H1 (cell line): Measurements from ENCODE around the gene LAMB1. TPM values are rescaled to one million over a fixed set of nuclear protein-coding genes. Genes with fewer than 3 reads are reported as not detected.

Source experiments
- ASH2L ChIP-seq: fragments of 200-600, 300-600 bp; sonication (generic); IDR thresholded peaks from one replicate; pipeline ENCODE4 v1.7.1; 2017; ENCODE audit warnings: low read length
- GTF2F1 ChIP-seq: IDR thresholded peaks from 2 replicates; pipeline ENCODE4 v1.6.1; 2012; ENCODE audit warnings: low read depth, low read length, improper control_type of control experiment, borderline replicate concordance
- HDAC2 ChIP-seq, 2 experiments: fragments of 300-600 bp in 1 of 2; sonication (generic) in 1 of 2; IDR thresholded peaks; 2 replicates each; pipeline ENCODE4 v1.6.1; 2011 to 2012; ENCODE audit warnings: low read depth in 2 of 2, low read length in 2 of 2, mild to moderate bottlenecking in 2 of 2, moderate library complexity in 2 of 2, borderline replicate concordance in 1 of 2, inconsistent platforms in 1 of 2
- SUZ12 ChIP-seq: fragments of 200-600 bp; sonication (generic); IDR thresholded peaks from 2 replicates; pipeline ENCODE4 v1.6.1; 2012; ENCODE audit warnings: mild to moderate bottlenecking, inconsistent platforms, low read length, moderate library complexity, mixed read lengths
- polyA plus RNA-seq, 7 experiments: library from polyadenylated mRNA; depleted of rRNA in 3 of 7; stranded (reverse) in 5 of 7; unstranded in 2 of 7; fragments of >200 nt in 5 of 7; fragments of 200-250 nt in 2 of 7; gene quantifications; 1 replicate in 5 of 7; 2 replicates in 1 of 7; 4 replicates in 1 of 7; pipeline versions ENCODE4 v1.2.1 to v1.2.3, GENCODE V29; 2011 to 2013; ENCODE audit warnings: missing spikeins in 2 of 7, mixed read lengths in 2 of 7
- total RNA-seq: library from RNA; stranded (reverse); fragmentation: NEBNext Ultra II Directional; extraction: Animal tissue kit (Norgen Biotek cat#: 25700); gene quantifications from 2 replicates; pipeline ENCODE4 v1.2.1, GENCODE V29; 2021
- TF ChIP-seq, protein P1 (sequence below): IDR thresholded peaks from 2 replicates; pipeline ENCODE4 v1.6.1; 2012; ENCODE audit warnings: low read length, inconsistent platforms

Gene LAMB1
- total and polyA plus RNA-seq, 2 of the 8 experiments (the other 6 are each of a cell fraction or from before 2014, with no cell fraction given), result 31.9 to 38.5 TPM

DNA sequence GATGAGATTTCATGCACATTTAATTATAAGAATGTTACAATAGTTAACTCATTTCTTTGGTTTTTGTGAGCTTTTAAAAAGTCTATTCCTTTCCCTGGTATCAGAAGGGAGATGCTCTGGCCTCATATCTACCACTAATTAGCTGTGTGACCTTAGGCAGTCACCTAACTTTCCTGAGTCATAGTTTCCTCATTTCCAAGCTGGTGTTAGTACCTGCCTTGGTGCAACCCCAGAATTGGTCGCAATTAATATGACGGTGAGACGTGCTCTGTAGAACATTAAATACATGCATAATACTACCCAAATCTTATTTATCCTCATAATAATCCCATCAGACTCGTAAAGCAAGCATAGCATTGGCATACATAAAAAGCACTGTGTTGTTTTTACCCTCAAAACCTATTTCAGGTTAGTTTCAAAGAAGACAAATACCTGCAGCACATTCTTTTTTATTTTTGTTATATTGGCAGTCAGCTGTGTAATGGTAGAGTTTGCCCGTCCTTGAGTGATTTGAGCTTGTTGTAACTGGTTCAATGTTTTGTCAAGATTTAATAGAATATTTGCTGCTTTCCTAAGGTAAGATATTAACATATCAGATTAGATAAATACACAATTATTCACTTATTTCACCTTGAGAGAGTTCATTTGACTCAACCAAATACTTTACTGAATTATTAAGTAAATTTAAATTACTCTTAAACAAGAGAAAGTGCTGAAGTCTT lies 31.0 kb upstream of the LAMB1 start (continued):
- TF ChIP-seq, protein P1, sequence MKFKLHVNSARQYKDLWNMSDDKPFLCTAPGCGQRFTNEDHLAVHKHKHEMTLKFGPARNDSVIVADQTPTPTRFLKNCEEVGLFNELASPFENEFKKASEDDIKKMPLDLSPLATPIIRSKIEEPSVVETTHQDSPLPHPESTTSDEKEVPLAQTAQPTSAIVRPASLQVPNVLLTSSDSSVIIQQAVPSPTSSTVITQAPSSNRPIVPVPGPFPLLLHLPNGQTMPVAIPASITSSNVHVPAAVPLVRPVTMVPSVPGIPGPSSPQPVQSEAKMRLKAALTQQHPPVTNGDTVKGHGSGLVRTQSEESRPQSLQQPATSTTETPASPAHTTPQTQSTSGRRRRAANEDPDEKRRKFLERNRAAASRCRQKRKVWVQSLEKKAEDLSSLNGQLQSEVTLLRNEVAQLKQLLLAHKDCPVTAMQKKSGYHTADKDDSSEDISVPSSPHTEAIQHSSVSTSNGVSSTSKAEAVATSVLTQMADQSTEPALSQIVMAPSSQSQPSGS, result no peak
- TF ChIP-seq HDAC2 (IDR thresholded peaks at IDR 0.05; ENCODE audit: borderline replicate concordance in 1 of 2, low read depth in 2 of 2, low read length in 2 of 2) (no peak), SUZ12 (no peak), GTF2F1 (no peak), ASH2L (no peak)
